Neural cell (in vitro differentiated cells): ENCODE data around the gene DRAM1.

Source experiments
- EP300 ChIP-seq: fragments of 450-650 bp; conservative IDR thresholded peaks from 2 replicates; pipeline ENCODE4 v1.6.1; 2014; ENCODE audit warnings: antibody characterized with exemption, mild to moderate bottlenecking, moderate library complexity; ENCODE audit not compliant: poor library complexity, severe bottlenecking
- EZH2 ChIP-seq: fragments of 200-600, 300-800 bp; shearing (Covaris generic), sonication (generic); IDR thresholded peaks from 2 replicates; pipeline ENCODE4 v1.6.1; 2014; ENCODE audit warnings: antibody characterized with exemption, low read length, borderline replicate concordance, mild to moderate bottlenecking; ENCODE audit not compliant: insufficient read depth, poor library complexity, severe bottlenecking
- POLR2AphosphoS5 ChIP-seq: IDR thresholded peaks from 2 replicates; pipeline ENCODE4 v1.6.1; 2012
- RAD21 ChIP-seq: fragments of 450-650 bp; conservative IDR thresholded peaks from 2 replicates; pipeline ENCODE4 v1.6.1; 2014; ENCODE audit warnings: antibody characterized with exemption, mild to moderate bottlenecking, moderate library complexity
- SMC3 ChIP-seq: fragments of 450-650 bp; conservative IDR thresholded peaks from 2 replicates; pipeline ENCODE4 v1.6.1; 2014; ENCODE audit warnings: antibody characterized with exemption, mild to moderate bottlenecking, moderate library complexity; ENCODE audit not compliant: poor library complexity
- TAF1 ChIP-seq: IDR thresholded peaks from 2 replicates; pipeline ENCODE4 v1.6.1; 2012; ENCODE audit warnings: low read depth
- TF ChIP-seq, protein P1 (sequence below): fragments of 450-650 bp; IDR thresholded peaks from 2 replicates; pipeline ENCODE4 v1.5.1; 2014; ENCODE audit warnings: antibody characterized with exemption, mild to moderate bottlenecking, moderate library complexity; ENCODE audit not compliant: poor library complexity, severe bottlenecking

DNA sequence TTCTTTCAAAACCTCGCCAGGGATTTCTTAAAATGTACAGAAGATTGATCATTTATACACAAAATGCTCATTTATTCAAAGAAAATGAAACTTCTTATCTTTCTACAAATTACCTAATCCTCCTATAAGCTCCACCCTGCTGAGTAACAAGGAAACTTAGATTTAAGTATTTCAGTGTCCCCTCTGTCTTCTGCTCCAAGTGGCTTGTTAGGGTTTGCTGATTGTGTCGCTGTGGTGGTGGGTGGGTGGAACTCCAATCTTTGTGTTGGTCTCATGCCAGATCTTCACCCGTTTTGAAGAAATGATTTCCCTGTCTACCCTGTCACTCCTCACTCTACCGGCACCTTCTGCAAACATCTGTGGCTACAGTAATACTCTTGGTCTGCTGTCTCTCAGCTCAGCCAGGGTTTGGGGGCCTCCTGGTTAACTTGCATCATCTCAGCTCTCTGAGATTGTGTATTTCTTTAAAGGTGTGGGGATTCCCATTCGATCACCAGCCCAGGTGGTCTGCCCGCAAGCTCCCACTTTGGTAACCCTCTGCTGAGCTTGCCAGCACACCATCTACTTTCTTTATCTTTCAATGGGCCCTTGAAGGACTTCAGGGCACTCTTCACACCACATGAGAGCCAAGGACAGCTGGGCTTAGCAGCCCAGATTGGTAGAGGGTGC is 73.8 kb downstream of the DRAM1 start:
- TF ChIP-seq, protein P1, sequence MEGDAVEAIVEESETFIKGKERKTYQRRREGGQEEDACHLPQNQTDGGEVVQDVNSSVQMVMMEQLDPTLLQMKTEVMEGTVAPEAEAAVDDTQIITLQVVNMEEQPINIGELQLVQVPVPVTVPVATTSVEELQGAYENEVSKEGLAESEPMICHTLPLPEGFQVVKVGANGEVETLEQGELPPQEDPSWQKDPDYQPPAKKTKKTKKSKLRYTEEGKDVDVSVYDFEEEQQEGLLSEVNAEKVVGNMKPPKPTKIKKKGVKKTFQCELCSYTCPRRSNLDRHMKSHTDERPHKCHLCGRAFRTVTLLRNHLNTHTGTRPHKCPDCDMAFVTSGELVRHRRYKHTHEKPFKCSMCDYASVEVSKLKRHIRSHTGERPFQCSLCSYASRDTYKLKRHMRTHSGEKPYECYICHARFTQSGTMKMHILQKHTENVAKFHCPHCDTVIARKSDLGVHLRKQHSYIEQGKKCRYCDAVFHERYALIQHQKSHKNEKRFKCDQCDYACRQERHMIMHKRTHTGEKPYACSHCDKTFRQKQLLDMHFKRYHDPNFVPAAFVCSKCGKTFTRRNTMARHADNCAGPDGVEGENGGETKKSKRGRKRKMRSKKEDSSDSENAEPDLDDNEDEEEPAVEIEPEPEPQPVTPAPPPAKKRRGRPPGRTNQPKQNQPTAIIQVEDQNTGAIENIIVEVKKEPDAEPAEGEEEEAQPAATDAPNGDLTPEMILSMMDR, result no peak
- TF ChIP-seq POLR2AphosphoS5, result no peak
- TF ChIP-seq RAD21, result no peak
- no peak for TF ChIP-seq TAF1
- TF ChIP-seq EP300, result no peak
- TF ChIP-seq SMC3, result no peak
- TF ChIP-seq EZH2, result no peak
